Measurements from ENCODE around the gene UGT2B7. TPM values are rescaled to one million over a fixed set of nuclear protein-coding genes. Genes with fewer than 3 reads are reported as not detected.

Gene UGT2B7
- total and polyA plus RNA-seq, 4 donors: 0.14 to 13.5 (median 1.3) TPM

GRCh38 chr4:69124941-69125340 lies 28.7 kb downstream of the UGT2B7 start:
- no peaks in the 10 kb centered on the region for H3K36me3 ChIP-seq (ENCODE audit: control insufficient read depth in 4 of 4, insufficient read depth in 4 of 4, low read length in 4 of 4)
- H3K4me1 ChIP-seq (ENCODE audit: control insufficient read depth in 5 of 5, insufficient read depth in 5 of 5, low read length in 5 of 5): no peaks in the 10 kb centered on the region
- no peak overlapping the region for H3K9ac ChIP-seq (ENCODE audit: insufficient read depth in 1 of 2, low read length in 2 of 2)
- no peaks in the 10 kb centered on the region for H3K9me3 ChIP-seq (ENCODE audit: control insufficient read depth in 4 of 4, insufficient read depth in 3 of 4, low read length in 3 of 4)
- no peaks in the 10 kb centered on the region for H3K27me3 ChIP-seq (ENCODE audit: control insufficient read depth in 3 of 3, insufficient read depth in 3 of 3, low read length in 2 of 3)
- WGBS, 2 donors: 94 to 100% methylated on average over 1 of the region's 1 CpG
- H3K4me3 ChIP-seq: no peak overlapping the region
- DNase-seq (no peak), ATAC-seq (ENCODE audit: insufficient read depth, low FRiP score) (no peak)
- H3K27ac ChIP-seq (ENCODE audit: low read depth in 1 of 2, low read length in 1 of 2): no peak overlapping the region
- TF ChIP-seq, protein P1, sequence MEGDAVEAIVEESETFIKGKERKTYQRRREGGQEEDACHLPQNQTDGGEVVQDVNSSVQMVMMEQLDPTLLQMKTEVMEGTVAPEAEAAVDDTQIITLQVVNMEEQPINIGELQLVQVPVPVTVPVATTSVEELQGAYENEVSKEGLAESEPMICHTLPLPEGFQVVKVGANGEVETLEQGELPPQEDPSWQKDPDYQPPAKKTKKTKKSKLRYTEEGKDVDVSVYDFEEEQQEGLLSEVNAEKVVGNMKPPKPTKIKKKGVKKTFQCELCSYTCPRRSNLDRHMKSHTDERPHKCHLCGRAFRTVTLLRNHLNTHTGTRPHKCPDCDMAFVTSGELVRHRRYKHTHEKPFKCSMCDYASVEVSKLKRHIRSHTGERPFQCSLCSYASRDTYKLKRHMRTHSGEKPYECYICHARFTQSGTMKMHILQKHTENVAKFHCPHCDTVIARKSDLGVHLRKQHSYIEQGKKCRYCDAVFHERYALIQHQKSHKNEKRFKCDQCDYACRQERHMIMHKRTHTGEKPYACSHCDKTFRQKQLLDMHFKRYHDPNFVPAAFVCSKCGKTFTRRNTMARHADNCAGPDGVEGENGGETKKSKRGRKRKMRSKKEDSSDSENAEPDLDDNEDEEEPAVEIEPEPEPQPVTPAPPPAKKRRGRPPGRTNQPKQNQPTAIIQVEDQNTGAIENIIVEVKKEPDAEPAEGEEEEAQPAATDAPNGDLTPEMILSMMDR (IDR thresholded peaks at IDR 0.05; ENCODE audit: control extremely low read depth, extremely low read depth): no peak

DNA sequence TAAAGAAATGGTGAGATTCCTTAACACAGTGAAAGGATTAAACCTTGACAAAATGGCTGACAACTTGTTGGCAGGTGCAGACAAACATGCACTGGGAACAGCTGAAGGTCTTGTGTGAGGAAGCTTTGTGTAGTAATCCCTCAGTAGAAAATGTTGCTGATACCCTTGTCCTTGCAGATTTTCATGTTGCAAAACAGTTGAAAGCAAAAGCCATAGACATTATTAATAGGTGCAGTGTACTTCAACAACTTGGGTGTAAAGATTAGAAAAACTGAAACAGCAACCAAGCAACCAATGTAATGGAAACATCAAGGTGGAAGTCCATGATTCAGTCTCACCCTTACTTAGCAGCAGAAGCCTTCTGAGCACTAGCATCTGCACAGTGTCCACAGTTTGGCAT lies 29.8 kb downstream of the UGT2B7 start:
- DNase-seq (no peak), ATAC-seq (ENCODE audit: insufficient read depth, low FRiP score) (no peak)
- no peaks in the 10 kb centered on the region for H3K4me1 ChIP-seq (ENCODE audit: control insufficient read depth in 5 of 5, insufficient read depth in 5 of 5, low read length in 5 of 5)
- TF ChIP-seq, protein P1 (IDR thresholded peaks at IDR 0.05; ENCODE audit: control extremely low read depth, extremely low read depth): no peak
- no peak overlapping the region for H3K9ac ChIP-seq (ENCODE audit: insufficient read depth in 1 of 2, low read length in 2 of 2)
- H3K4me3 ChIP-seq: no peak overlapping the region
- H3K36me3 ChIP-seq (ENCODE audit: control insufficient read depth in 4 of 4, insufficient read depth in 4 of 4, low read length in 4 of 4): no peaks in the 10 kb centered on the region
- no peaks in the 10 kb centered on the region for H3K9me3 ChIP-seq (ENCODE audit: control insufficient read depth in 4 of 4, insufficient read depth in 3 of 4, low read length in 3 of 4)
- no peak overlapping the region for H3K27ac ChIP-seq (ENCODE audit: low read depth in 1 of 2, low read length in 1 of 2)
- H3K27me3 ChIP-seq (ENCODE audit: control insufficient read depth in 3 of 3, insufficient read depth in 3 of 3, low read length in 2 of 3): no peaks in the 10 kb centered on the region

GRCh38 chr4:69133993-69134392 lies 37.7 kb downstream of the UGT2B7 start:
- H3K9ac ChIP-seq (ENCODE audit: insufficient read depth in 1 of 2, low read length in 2 of 2): no peak overlapping the region
- no peak for DNase-seq
- no peaks in the 10 kb centered on the region for H3K9me3 ChIP-seq (ENCODE audit: control insufficient read depth in 4 of 4, insufficient read depth in 3 of 4, low read length in 3 of 4)
- no peak for ATAC-seq (ENCODE audit: insufficient read depth, low FRiP score)
- H3K4me1 ChIP-seq (ENCODE audit: control insufficient read depth in 5 of 5, insufficient read depth in 5 of 5, low read length in 5 of 5): no peaks in the 10 kb centered on the region
- H3K36me3 ChIP-seq (ENCODE audit: control insufficient read depth in 4 of 4, insufficient read depth in 4 of 4, low read length in 4 of 4): no peaks in the 10 kb centered on the region
- no peak overlapping the region for H3K4me3 ChIP-seq
- TF ChIP-seq, protein P1 (IDR thresholded peaks at IDR 0.05; ENCODE audit: control extremely low read depth, extremely low read depth): no peak
- no peak overlapping the region for H3K27ac ChIP-seq (ENCODE audit: low read depth in 1 of 2, low read length in 1 of 2)
- no peaks in the 10 kb centered on the region for H3K27me3 ChIP-seq (ENCODE audit: control insufficient read depth in 3 of 3, insufficient read depth in 3 of 3, low read length in 2 of 3)

DNA sequence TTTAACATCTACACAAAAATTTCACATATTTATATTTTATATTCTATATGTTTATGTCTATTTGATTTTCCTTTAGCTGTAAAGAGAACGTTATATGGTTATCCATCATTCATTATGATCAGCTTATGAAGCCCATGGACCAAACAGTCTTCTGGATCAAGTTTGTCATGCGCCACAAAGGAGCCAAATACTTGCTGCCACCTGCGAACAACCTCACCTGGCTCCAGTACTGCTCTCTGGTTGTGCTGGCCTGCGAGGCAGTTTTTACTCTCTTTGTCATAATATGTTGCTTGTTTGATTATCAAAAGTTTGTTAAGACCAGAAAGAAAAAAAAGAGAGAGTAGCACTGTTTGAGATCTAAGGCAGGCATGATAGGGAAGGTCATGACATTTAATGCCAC lies 38.2 kb downstream of the UGT2B7 start:
- TF ChIP-seq, protein P1 (IDR thresholded peaks at IDR 0.05; ENCODE audit: control extremely low read depth, extremely low read depth): no peak
- H3K36me3 ChIP-seq (ENCODE audit: control insufficient read depth in 4 of 4, insufficient read depth in 4 of 4, low read length in 4 of 4): no peaks in the 10 kb centered on the region
- H3K9me3 ChIP-seq (ENCODE audit: control insufficient read depth in 4 of 4, insufficient read depth in 3 of 4, low read length in 3 of 4): no peaks in the 10 kb centered on the region
- ATAC-seq (ENCODE audit: insufficient read depth, low FRiP score) (no peak), DNase-seq (no peak)
- H3K27me3 ChIP-seq (ENCODE audit: control insufficient read depth in 3 of 3, insufficient read depth in 3 of 3, low read length in 2 of 3): no peaks in the 10 kb centered on the region
- no peak overlapping the region for H3K27ac ChIP-seq (ENCODE audit: low read depth in 1 of 2, low read length in 1 of 2)
- H3K9ac ChIP-seq (ENCODE audit: insufficient read depth in 1 of 2, low read length in 2 of 2): no peak overlapping the region
- no peak overlapping the region for H3K4me3 ChIP-seq
- no peaks in the 10 kb centered on the region for H3K4me1 ChIP-seq (ENCODE audit: control insufficient read depth in 5 of 5, insufficient read depth in 5 of 5, low read length in 5 of 5)
- WGBS, 2 donors: 85 to 92% methylated on average over 4 of the region's 4 CpGs
